MG63 (cell line): ENCODE measurements around the gene TTC7B. TPM values are rescaled to one million over a fixed set of nuclear protein-coding genes. Genes with fewer than 3 reads are reported as not detected.

Experiments used
- DNase-seq: peaks from one replicate; pipeline ENCODE4 v3.0.0-alpha.2; 2020
- H3K27me3 ChIP-seq: fragments of 250-450 bp; sonication (Bioruptor Pico); 2 replicates; pipeline ENCODE4 v1.5.1; 2020; ENCODE audit warnings: mild to moderate bottlenecking, moderate library complexity
- H3K36me3 ChIP-seq: fragments of 250-450 bp; sonication (Bioruptor Pico); 2 replicates; pipeline ENCODE4 v1.5.1; 2020; ENCODE audit warnings: mild to moderate bottlenecking, moderate library complexity
- H3K4me3 ChIP-seq: fragments of 250-450 bp; sonication (Bioruptor Pico); 2 replicates; pipeline ENCODE4 v1.5.1; 2020; ENCODE audit warnings: mild to moderate bottlenecking, moderate library complexity
- H3K9me3 ChIP-seq: fragments of 250-450 bp; sonication (Bioruptor Pico); 2 replicates; pipeline ENCODE4 v1.5.1; 2020; ENCODE audit warnings: mild to moderate bottlenecking, moderate library complexity
- total RNA-seq: library from RNA; depleted of rRNA; stranded (reverse); fragments of >200 nt; shearing (Covaris generic); gene quantifications from 2 replicates; pipeline ENCODE4 v1.2.3, GENCODE V29; 2014; ENCODE audit warnings: low replicate concordance

TTC7B gene
- total RNA-seq, 1 experiment from 2014 or later, result 30.0 TPM

DNA sequence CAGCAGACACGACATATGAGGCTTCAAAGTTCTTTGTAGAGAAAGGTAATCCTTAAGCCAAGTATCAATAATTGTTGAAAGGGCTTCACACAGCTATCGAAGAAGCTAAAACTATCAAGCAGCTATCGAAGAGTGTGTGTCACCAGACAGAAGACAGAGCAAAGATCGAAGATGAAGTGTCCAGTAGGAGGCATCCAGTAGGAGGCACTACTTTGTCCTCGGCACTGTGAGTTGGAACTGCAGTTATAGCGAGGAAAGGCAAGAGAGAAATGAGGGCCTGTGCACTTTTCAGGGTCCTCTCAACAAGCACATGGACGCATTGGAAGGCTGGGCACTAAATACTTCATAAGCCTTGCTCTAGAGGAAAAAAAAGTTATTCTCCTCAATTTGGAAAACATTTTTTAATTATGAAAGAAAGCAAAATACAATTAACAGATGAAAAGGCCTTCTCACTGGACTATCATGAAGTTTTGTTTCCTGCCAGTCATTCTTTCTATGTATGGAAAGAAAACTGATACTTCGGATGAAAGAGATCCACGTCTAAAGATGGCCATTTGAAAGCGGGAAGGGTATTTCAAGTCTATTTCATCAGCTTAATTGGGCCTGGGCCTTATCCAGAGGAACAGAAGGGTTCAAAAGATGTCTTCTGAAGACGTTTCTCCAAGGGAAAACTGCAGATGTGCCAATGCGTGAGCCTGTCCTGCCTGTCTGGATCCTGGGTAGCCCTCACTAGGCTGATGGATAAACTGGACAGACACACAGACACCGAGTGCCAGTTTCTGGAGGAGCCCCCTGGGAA lies 244.9 kb downstream of the TTC7B start:
- DNase-seq, result no peak

DNA sequence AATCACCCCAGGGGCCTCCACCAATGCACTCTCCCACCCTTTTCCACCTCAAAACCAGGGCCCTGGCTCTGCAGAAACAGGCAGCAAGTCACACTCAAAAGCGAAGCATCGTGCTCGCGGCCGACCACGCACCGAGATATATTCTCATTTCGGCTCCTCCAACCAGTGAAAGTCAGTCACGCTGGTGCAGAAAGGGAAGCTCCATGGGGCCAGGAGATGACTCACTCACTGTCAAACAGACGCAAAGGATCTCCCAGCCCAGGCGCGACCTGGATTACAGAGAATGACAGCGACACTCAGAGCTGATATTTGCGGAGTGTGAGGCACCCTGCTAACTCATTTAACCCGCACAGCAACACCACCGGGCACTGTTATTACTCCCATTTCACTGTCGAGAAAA lies 245.8 kb downstream of the TTC7B start:
- H3K4me3 ChIP-seq, result no peak overlapping the region
- H3K36me3 ChIP-seq, result no peaks in the 10 kb centered on the region
- H3K27me3 ChIP-seq, result no peaks in the 10 kb centered on the region
- H3K9me3 ChIP-seq, result no peaks in the 10 kb centered on the region
- no peak for DNase-seq

More for the DNA sequence above, 244.9 kb downstream of the TTC7B start:
- H3K27me3 ChIP-seq, result no peaks in the 10 kb centered on the region
- H3K9me3 ChIP-seq, result no peaks in the 10 kb centered on the region
- no peaks in the 10 kb centered on the region for H3K36me3 ChIP-seq
- no peak overlapping the region for H3K4me3 ChIP-seq

DNA sequence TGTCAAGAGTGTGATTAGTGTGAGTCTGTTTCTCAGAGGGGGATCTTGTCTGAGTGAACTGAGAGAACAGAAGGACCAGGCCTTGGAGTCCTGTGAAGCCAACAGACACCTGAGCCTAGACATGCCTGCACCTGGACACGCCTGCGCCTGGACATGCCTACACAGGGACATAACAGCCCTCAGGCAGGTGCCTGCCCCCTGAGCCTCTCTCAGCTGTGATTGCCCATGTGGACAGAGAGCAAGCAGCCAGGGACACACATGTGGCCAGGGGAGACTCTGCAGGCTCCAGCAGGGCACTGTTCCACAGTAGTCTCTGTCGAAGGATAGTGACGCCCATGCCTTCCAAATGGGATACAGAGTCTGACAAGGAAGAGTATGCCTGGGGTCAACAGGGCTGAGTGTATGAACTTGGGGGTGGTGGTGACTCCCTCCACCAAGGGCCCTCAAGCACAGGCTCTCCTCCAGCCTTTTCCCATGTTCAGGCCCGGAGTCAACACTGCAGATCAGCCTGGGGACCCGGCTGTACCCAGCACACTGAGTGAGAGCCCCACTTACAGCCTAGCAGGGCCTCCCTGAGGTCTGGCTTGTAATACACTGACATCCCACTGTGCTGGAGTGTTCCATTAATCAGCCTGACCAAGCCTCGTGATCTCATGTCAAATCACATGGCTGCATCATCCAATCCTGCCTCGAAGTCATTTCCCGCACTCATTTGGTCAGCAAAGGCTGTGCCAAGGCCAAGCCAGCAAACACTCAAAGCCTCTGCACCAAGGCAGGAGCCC lies 246.4 kb downstream of the TTC7B start:
- Histone ChIP-seq H3K9me3 (no peaks in the 10 kb centered on the region), H3K4me3 (no peak overlapping the region), H3K36me3 (no peaks in the 10 kb centered on the region), H3K27me3 (no peaks in the 10 kb centered on the region)
- no peak for DNase-seq

DNA sequence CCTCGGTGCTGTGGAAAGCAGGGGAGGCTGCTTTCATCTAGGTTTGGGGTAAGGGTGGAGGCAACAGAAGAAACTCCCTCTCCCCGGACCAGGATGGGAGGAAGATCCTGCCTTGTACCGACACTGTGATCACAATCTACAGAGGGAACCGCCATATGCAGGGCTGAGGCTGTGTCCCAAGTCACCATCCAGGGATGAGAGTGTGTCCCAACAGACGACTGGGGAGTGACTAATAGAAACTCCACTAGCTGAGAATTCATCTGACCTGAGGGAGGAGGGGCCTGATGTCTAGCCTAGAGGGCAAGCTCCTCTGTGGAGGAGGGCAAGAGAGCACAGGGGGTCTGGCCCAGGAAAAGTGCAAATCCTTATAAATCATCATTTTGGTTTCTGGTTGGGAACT lies 247.0 kb downstream of the TTC7B start:
- no peaks in the 10 kb centered on the region for H3K9me3 ChIP-seq
- H3K27me3 ChIP-seq, result no peaks in the 10 kb centered on the region
- no peak for DNase-seq
- no peak overlapping the region for H3K4me3 ChIP-seq
- no peaks in the 10 kb centered on the region for H3K36me3 ChIP-seq

DNA sequence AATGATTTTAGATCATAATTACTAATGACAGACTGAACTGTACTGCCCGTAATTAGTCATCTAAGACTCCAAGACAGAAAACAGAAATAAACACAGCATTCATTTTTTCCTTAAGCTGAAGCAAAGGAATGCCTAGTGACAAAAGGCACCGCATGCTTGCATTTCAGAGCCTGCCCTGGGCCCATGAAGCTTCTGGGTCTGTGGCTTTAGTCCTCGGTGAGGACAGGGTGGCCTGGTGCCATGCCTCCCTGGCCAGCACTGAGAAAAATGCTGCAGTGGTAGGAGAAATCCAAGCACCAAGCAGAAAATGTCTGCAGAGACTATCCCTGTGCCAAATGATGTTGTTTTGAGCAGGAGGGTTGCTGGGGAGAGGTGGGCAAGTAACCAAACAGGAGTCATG lies 247.8 kb downstream of the TTC7B start:
- no peaks in the 10 kb centered on the region for H3K9me3 ChIP-seq
- no peak overlapping the region for H3K4me3 ChIP-seq
- no peaks in the 10 kb centered on the region for H3K36me3 ChIP-seq
- no peak for DNase-seq
- H3K27me3 ChIP-seq, result no peaks in the 10 kb centered on the region

DNA sequence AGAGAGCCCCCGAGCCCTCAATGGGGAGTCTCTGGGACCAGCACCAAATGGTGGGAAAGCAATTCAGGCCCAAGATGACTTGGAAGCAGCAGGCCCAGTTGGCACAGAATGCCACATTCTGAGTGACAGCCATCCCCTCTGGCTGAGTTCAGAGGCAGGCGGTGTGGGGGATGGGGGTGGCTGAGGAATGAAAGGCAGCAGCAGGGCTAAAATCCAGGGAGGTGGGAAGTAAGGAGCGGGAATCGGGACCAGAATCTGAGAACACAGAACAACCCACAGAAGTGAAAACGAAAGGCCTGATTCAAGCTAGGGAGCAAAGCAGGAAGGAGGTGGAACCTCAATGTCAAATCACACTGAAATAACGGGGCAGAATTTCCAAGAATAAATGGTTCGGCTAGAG lies 248.2 kb downstream of the TTC7B start:
- no peak overlapping the region for H3K4me3 ChIP-seq
- no peak for DNase-seq
- no peaks in the 10 kb centered on the region for H3K36me3 ChIP-seq
- H3K27me3 ChIP-seq, result no peaks in the 10 kb centered on the region
- no peaks in the 10 kb centered on the region for H3K9me3 ChIP-seq

DNA sequence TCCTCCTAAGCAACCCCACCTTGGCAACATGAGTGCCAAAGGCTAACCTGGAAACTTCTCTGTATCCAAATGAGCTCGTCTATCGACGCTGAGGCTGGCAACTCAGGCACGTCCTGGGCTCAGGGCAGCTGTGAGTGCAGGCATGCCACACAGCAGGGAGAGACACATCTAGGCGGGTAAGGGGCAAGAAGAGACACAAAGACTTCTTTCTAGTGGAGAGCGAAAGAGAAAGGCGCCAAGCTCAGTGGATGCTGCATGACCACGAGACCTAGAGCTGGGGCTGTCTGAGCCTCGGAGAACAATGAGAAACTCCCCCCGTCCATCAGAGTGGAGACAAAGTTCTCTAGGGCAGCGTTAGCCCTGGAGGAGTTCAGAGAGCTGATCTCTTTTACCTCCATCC lies 249.0 kb downstream of the TTC7B start:
- no peaks in the 10 kb centered on the region for H3K27me3 ChIP-seq
- DNase-seq, result no peak

DNA sequence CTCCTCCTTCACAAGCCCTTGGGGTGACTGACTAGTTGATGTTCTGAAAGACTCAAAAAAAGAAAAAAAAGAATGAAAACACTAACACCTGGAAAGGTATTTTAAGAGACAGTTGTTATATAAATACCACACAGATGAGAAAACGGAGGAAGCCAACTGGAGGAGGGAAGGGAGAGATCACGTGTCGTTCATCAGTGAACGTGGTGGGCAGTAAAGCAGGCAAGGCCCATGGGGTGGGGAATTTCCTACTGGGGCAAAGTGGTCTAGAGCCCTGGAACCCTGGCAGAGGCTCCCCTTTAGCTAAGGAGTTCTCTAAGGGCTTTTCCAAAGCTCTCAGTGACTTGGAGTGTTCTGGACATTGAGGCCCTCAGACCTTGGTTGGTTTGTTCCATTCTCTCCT lies 249.7 kb downstream of the TTC7B start:
- H3K4me3 ChIP-seq, result no peak overlapping the region
- H3K27me3 ChIP-seq, result no peaks in the 10 kb centered on the region
- H3K36me3 ChIP-seq, result no peaks in the 10 kb centered on the region
- H3K9me3 ChIP-seq, result no peaks in the 10 kb centered on the region
- no peak for DNase-seq

More for the DNA sequence above, 249.0 kb downstream of the TTC7B start:
- no peak overlapping the region for H3K4me3 ChIP-seq
- no peaks in the 10 kb centered on the region for H3K9me3 ChIP-seq
- no peaks in the 10 kb centered on the region for H3K36me3 ChIP-seq

DNA sequence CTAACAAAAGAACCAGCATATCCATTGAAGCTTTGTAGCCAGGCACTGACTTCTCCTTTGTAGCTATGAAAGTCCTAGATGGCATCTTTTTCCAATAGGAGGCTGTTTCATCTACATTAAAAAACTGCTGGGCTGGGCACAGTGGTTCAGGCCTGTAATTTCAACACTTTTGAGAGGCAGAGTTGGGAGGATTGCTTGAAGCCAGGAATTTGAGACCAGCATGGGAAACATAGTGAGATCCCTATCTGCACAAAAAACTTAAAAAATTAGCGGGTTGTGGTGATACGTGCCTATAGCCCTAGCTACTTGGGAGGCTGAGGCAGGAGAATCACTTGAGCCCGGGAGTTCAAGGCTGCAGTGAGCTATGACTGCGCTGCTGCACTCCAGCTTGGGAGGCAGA lies 251.7 kb downstream of the TTC7B start:
- H3K27me3 ChIP-seq, result no peaks in the 10 kb centered on the region
- H3K9me3 ChIP-seq, result no peaks in the 10 kb centered on the region
- DNase-seq, result no peak
- no peaks in the 10 kb centered on the region for H3K36me3 ChIP-seq
- H3K4me3 ChIP-seq, result no peak overlapping the region

DNA sequence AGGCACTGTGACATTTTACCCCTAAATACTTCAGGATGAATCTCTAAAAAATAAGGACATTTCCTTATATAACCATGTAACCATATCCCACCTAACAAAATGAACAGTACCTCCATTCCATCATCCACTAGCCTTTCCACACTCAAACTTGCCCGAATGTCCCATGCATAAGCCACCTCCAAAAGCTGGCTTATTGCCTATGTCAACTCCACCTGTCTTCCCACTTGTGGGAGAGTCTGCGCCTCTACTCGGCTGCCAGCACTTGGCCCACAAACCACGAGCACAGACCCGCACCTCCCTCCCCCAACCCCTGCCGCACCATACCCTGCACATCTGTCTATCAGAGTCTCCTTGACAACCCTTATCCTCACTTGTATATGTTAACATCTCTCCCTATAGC lies 253.6 kb downstream of the TTC7B start:
- DNase-seq, result no peak
- no peaks in the 10 kb centered on the region for H3K9me3 ChIP-seq
- no peaks in the 10 kb centered on the region for H3K27me3 ChIP-seq
- H3K36me3 ChIP-seq, result no peaks in the 10 kb centered on the region
- H3K4me3 ChIP-seq, result no peak overlapping the region

DNA sequence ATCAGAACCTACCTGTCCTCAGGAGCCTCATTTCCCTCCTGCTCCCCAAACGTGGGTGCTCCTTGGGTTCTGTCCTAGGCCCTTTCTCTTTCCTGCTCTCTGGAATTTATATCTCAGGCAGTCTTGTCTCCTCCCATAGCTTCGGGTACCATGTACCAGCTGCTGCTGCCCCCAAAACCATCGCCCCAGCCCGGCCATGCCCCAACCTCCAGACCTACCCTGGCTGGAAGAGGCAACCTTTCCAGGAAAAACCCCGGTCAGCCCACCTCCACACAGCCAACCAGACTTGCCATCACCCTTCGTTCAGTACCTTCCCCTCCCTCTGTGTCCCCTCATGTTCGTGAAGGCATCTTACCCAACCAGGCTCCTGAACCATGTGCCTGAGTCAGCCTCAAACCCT lies 254.3 kb downstream of the TTC7B start:
- no peaks in the 10 kb centered on the region for H3K27me3 ChIP-seq
- DNase-seq, result no peak
- no peaks in the 10 kb centered on the region for H3K36me3 ChIP-seq
- no peaks in the 10 kb centered on the region for H3K9me3 ChIP-seq
- no peak overlapping the region for H3K4me3 ChIP-seq

DNA sequence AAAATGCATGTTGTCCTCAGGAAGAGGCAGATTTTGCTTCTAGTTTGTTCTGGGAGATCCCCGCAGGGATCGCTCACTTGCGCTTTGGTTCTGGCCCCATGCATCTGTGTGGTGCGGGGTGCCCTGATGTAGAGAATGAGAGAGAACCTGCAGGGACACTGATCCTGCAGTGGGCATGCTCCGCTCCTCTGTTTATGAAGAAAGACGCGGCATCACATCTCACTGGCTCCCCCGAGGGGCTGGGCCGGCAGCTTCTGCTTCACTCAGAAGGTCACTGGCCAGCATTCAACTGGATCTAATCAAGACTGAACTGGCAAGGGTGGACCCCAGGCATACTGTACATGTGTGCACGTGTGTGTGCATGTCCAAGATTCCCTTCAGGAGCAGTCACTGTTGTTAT lies 255.2 kb downstream of the TTC7B start:
- H3K4me3 ChIP-seq, result no peak overlapping the region

DNA sequence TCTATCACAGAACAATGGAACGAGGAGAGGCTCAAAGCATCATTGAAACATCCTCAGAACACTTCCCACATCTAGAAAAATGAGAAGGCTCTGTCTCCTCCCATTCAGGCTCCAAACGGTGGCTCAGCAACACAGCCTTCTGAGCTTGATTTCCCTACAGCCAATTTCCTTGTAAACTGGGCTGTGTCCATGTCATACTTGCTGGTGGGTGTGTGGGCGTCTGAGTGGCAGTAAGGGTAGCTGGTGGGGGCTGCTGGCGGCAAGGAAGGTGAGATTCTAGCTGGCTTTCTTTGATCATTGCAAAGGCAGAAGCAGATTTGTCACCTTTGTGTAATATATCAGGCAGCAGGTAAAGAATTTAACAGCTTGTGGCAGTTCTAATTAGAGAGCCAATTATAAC lies 255.7 kb downstream of the TTC7B start:
- Histone ChIP-seq H3K4me3 (no peak overlapping the region), H3K27me3 (no peaks in the 10 kb centered on the region), H3K9me3 (no peaks in the 10 kb centered on the region), H3K36me3 (no peaks in the 10 kb centered on the region)
- no peak for DNase-seq

More for the DNA sequence above, 255.2 kb downstream of the TTC7B start:
- DNase-seq, result no peak
- Histone ChIP-seq H3K9me3 (no peaks in the 10 kb centered on the region), H3K27me3 (no peaks in the 10 kb centered on the region), H3K36me3 (no peaks in the 10 kb centered on the region)

DNA sequence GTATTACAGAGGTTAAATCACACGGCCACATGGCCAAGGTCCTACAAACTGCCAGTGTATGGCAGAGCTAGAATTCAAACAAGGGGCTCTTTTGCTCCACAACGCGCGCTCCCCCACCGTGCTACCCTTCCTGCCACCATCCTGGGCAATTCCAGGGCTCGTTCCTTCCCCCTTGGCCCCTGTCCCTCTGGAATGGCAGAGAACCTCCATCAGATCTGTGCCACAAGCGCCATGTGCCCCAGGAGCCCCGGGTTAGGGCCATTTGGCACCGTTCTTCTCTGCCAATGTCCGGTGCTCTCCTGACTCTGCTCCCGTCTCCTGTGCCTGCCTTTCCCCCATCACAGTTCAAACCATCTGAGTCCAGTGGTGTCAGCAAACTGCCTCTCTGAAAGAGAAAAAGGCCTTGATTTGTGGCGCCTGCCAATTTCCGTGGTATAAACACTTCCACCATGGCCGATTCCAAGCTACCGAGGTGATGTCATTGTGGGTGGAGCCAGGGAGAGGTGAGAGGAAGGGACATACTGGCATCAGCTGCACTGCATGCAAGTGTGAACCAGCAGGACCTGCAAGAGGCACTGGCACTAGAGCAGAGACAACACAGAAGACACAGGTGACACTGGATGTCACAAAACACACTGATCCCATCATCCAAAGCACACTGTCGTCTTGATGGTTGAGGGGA lies 256.3 kb downstream of the TTC7B start:
- Histone ChIP-seq H3K4me3 (no peak overlapping the region), H3K36me3 (no peaks in the 10 kb centered on the region), H3K9me3 (no peaks in the 10 kb centered on the region), H3K27me3 (no peaks in the 10 kb centered on the region)
- no peak for DNase-seq

DNA sequence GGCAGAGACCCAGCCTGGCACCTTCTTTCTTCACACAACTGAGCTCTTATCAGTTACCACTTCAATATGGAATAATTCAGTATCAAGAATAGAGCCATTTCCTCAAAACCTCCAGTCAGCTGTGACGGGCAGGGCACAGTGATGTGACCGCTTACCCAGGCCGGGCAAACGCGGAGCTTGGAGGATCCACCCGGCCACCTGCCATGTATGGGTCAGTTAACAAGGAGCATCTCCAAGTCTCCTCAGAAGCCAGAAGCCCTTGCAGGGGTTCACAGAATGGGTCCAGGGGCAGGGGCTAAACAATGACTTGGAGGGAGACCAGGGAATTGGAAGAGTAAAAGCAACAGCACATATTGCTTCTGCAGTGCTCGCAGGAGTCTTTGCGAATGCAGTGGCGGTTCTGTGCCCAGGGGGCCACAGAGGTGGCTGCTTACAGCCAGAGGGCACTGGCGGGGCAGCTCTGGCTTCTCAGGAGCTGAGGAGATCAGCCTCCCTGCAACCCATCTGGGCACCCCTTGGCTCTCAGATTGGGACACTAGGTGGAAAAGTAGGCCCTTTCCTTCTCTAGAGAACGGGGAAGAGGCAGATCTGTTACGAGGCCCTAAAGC lies 257.1 kb downstream of the TTC7B start:
- no peaks in the 10 kb centered on the region for H3K27me3 ChIP-seq
- H3K36me3 ChIP-seq, result no peaks in the 10 kb centered on the region
- H3K4me3 ChIP-seq, result no peak overlapping the region
- no peaks in the 10 kb centered on the region for H3K9me3 ChIP-seq
- no peak for DNase-seq

DNA sequence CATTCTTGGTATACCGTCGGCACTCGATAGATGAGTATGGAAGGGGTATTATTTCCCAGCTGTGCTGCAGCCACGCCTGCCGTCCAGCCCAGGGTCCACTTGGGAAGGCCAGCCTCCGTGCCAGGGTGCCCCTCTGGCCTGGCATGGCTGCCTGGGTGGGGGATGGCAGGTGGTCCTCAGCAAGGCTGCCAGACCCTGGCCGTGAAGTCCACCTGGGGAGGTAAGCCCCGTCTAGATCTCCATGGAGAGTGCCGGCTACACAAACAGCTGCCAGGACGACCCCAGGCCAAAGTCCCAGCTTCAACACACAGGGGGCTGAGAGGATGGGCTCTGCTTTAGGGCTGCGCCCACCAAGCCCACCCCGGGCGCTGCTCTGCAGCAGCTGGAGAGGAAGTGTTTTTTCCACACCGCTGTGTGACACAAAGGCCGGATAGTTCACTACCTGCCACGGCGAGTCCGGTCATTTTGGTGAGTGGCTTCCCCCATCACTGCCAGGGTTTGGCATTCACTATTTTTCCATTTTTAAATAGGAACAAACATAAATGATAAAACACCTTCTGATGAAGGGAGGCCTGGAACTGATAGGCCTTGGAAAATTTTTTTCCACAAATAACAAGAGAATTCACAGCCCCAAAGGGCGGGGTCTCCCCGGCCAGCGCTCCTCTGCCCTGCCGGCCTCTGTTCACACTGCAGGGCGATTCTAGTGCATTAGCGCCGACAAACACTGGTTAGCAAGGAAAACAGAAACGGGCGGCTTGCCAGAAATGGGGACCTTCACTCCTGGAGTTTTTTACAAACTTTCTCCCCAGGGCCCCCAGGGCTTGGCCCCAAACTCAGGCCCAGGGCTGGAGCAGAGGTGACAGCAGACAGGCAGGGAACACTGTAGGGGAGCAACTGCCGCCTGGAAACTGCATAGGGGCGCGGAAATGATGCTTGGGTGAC lies 257.9 kb downstream of the TTC7B start:
- no peak overlapping the region for H3K4me3 ChIP-seq
- no peaks in the 10 kb centered on the region for H3K36me3 ChIP-seq
- no peak for DNase-seq
- H3K9me3 ChIP-seq, result no peaks in the 10 kb centered on the region
- H3K27me3 ChIP-seq, result no peaks in the 10 kb centered on the region
